ENCODE data around the gene RAPGEF1. TPM values are rescaled to one million over a fixed set of nuclear protein-coding genes. Genes with fewer than 3 reads are reported as not detected.
"Not testable (repeated sequence)": the region's sequence is repeated elsewhere in the genome, so short reads cannot be mapped to it uniquely, and the experiment has no call there.

The RAPGEF1 gene
- total RNA-seq, 2 donors from 2014 or later, result 45.8 to 105 TPM

- H3K9me3 Mint-ChIP-seq, result no peaks in the 10 kb centered on the region
- ATAC-seq (peak; percentile 82), DNase-seq (ENCODE audit: low spot score in 2 of 2) (peak in 1 of 2 donors; percentile 34)
- peak overlapping the region; percentile 63 to 92 for H3K27ac Mint-ChIP-seq
- H3K36me3 Mint-ChIP-seq, result peaks cover 0 to 41% of the 10 kb centered on the region in 2 donors
Measured at GRCh38 chr9:131720330-131720729, 19.5 kb downstream of the RAPGEF1 start.

GRCh38 chr9:131719262-131719908, 20.5 kb downstream of the RAPGEF1 start:
- Mint-ChIP-seq H3K36me3 (peaks cover 0 to 40% of the 10 kb centered on the region in 2 donors), H3K9me3 (no peaks in the 10 kb centered on the region), H3K27ac (peak overlapping the region in 1 of 2 donors; percentile 92)
- DNase-seq (ENCODE audit: low spot score in 2 of 2) (no peak), ATAC-seq (peak; percentile 49 to 63)

- H3K36me3 Mint-ChIP-seq, result peaks cover 0 to 40% of the 10 kb centered on the region in 2 donors
- DNase-seq (ENCODE audit: low spot score in 2 of 2) (no peak), ATAC-seq (no peak)
- H3K9me3 Mint-ChIP-seq, result no peaks in the 10 kb centered on the region
- peak overlapping the region; percentile 31 to 45 for H3K27ac Mint-ChIP-seq
Measured at GRCh38 chr9:131717719-131718460, 22.0 kb downstream of the RAPGEF1 start.

- ATAC-seq (no peak), DNase-seq (ENCODE audit: low spot score in 2 of 2) (no peak)
- Mint-ChIP-seq H3K9me3 (no peaks in the 10 kb centered on the region), H3K27ac (peak overlapping the region in 1 of 2 donors; percentile 72), H3K36me3 (peaks cover 0 to 28% of the 10 kb centered on the region in 2 donors)
Measured at GRCh38 chr9:131715906-131716305, 24.0 kb downstream of the RAPGEF1 start.

GRCh38 chr9:131714821-131715220, 25.1 kb downstream of the RAPGEF1 start:
- DNase-seq (ENCODE audit: low spot score in 2 of 2) (no peak), ATAC-seq (no peak)
- H3K36me3 Mint-ChIP-seq, result peaks cover 0 to 20% of the 10 kb centered on the region in 2 donors
- peak overlapping the region in 1 of 2 donors; percentile 84 for H3K27ac Mint-ChIP-seq
- H3K9me3 Mint-ChIP-seq, result no peaks in the 10 kb centered on the region

- Mint-ChIP-seq H3K36me3 (peaks cover 0 to 20% of the 10 kb centered on the region in 2 donors), H3K27ac (peak overlapping the region in 1 of 2 donors; percentile 84), H3K9me3 (no peaks in the 10 kb centered on the region)
- ATAC-seq (no peak), DNase-seq (ENCODE audit: low spot score in 2 of 2) (no peak)
Measured at GRCh38 chr9:131714161-131714646, 25.7 kb downstream of the RAPGEF1 start.

- DNase-seq (ENCODE audit: low spot score in 2 of 2), result no peak
- Mint-ChIP-seq H3K36me3 (peaks cover 0 to 17% of the 10 kb centered on the region in 2 donors), H3K27ac (peak overlapping the region; percentile 42 to 56), H3K9me3 (no peaks in the 10 kb centered on the region)
- no peak for ATAC-seq
Measured at GRCh38 chr9:131713016-131713415, 26.9 kb downstream of the RAPGEF1 start.

- H3K36me3 Mint-ChIP-seq, result peaks cover 0 to 23% of the 10 kb centered on the region in 2 donors
- peak overlapping the region; percentile 42 to 82 for H3K27ac Mint-ChIP-seq
- H3K9me3 Mint-ChIP-seq, result no peaks in the 10 kb centered on the region
- no peak for DNase-seq (ENCODE audit: low spot score in 2 of 2)
- ATAC-seq, result no peak
Measured at GRCh38 chr9:131712151-131712716, 27.6 kb downstream of the RAPGEF1 start.

GRCh38 chr9:131709771-131710431, 30.0 kb downstream of the RAPGEF1 start:
- Mint-ChIP-seq H3K36me3 (peaks cover 0 to 18% of the 10 kb centered on the region in 2 donors), H3K27ac (peak overlapping the region; percentile 77 to 97), H3K9me3 (no peaks in the 10 kb centered on the region)
- peak in 1 of 2 donors; percentile 27 for DNase-seq (ENCODE audit: low spot score in 2 of 2)
- peak; percentile 73 to 94 for ATAC-seq

GRCh38 chr9:131709010-131709770, 30.7 kb downstream of the RAPGEF1 start:
- H3K9me3 Mint-ChIP-seq; DNase-seq (ENCODE audit: low spot score in 2 of 2); ATAC-seq: not testable (repeated sequence)
- H3K36me3 Mint-ChIP-seq, result peaks cover 0 to 16% of the 10 kb centered on the region in 2 donors
- H3K27ac Mint-ChIP-seq, result peak overlapping the region; percentile 77 to 97

- peak overlapping the region; percentile 67 to 70 for H3K27ac Mint-ChIP-seq
- H3K36me3 Mint-ChIP-seq, result peaks cover 0 to 16% of the 10 kb centered on the region in 2 donors
- peak in 1 of 2 donors; percentile 24 for ATAC-seq
- no peaks in the 10 kb centered on the region for H3K9me3 Mint-ChIP-seq
- no peak for DNase-seq (ENCODE audit: low spot score in 2 of 2)
Measured at GRCh38 chr9:131708226-131709002, 31.5 kb downstream of the RAPGEF1 start.

- Mint-ChIP-seq H3K9me3 (no peaks in the 10 kb centered on the region), H3K36me3 (peaks cover 0 to 16% of the 10 kb centered on the region in 2 donors), H3K27ac (peak overlapping the region; percentile 67 to 70)
- ATAC-seq (no peak), DNase-seq (ENCODE audit: low spot score in 2 of 2) (no peak)
Measured at GRCh38 chr9:131707733-131708157, 32.1 kb downstream of the RAPGEF1 start.

- no peak overlapping the region for H3K27ac Mint-ChIP-seq
- peaks cover 0 to 16% of the 10 kb centered on the region in 2 donors for H3K36me3 Mint-ChIP-seq
- DNase-seq (ENCODE audit: low spot score in 2 of 2) (no peak), ATAC-seq (no peak)
- no peaks in the 10 kb centered on the region for H3K9me3 Mint-ChIP-seq
Measured at GRCh38 chr9:131707050-131707449, 32.8 kb downstream of the RAPGEF1 start.

GRCh38 chr9:131706608-131706970, 33.3 kb downstream of the RAPGEF1 start:
- Mint-ChIP-seq H3K36me3 (peaks cover 0 to 16% of the 10 kb centered on the region in 2 donors), H3K27ac (no peak overlapping the region), H3K9me3 (no peaks in the 10 kb centered on the region)
- DNase-seq (ENCODE audit: low spot score in 2 of 2) (no peak), ATAC-seq (no peak)

- peaks cover 0 to 20% of the 10 kb centered on the region in 2 donors for H3K36me3 Mint-ChIP-seq
- peak overlapping the region in 1 of 2 donors; percentile 3 for H3K27ac Mint-ChIP-seq
- DNase-seq (ENCODE audit: low spot score in 2 of 2) (no peak), ATAC-seq (no peak)
- no peaks in the 10 kb centered on the region for H3K9me3 Mint-ChIP-seq
Measured at GRCh38 chr9:131704988-131705387, 34.9 kb downstream of the RAPGEF1 start.

All from activated naive CD4-positive, alpha-beta T cell treated with anti-CD3 and anti-CD28 coated beads, Interleukin-2, amount 50 U/mL, for 72 hours (primary cell).